Measurements from ENCODE around the gene RILPL2. TPM values are rescaled to one million over a fixed set of nuclear protein-coding genes. Genes with fewer than 3 reads are reported as not detected.
"Not testable (repeated sequence)": the region's sequence is repeated elsewhere in the genome, so short reads cannot be mapped to it uniquely, and the experiment has no call there.

Gene RILPL2
- total RNA-seq, 1 experiment from 2014 or later = 3.9 TPM

GRCh38 chr12:123404581-123404980 is 31.9 kb downstream of the RILPL2 start:
- DNase-seq (ENCODE audit: low spot score) = no peak

- no peak for DNase-seq (ENCODE audit: low spot score)
These were observed 34.5 kb downstream of the RILPL2 start for GRCh38 chr12:123401753-123402683.

- no peak for DNase-seq (ENCODE audit: low spot score)
These were observed 37.2 kb downstream of the RILPL2 start for GRCh38 chr12:123399255-123399617.

- DNase-seq (ENCODE audit: low spot score) = no peak
These were observed 37.8 kb downstream of the RILPL2 start for GRCh38 chr12:123398550-123399254.

GRCh38 chr12:123398177-123398549 is 38.3 kb downstream of the RILPL2 start:
- DNase-seq (ENCODE audit: low spot score) = no peak

GRCh38 chr12:123397400-123397799 is 39.1 kb downstream of the RILPL2 start:
- DNase-seq (ENCODE audit: low spot score) = no peak

GRCh38 chr12:123396954-123397353 is 39.5 kb downstream of the RILPL2 start:
- DNase-seq (ENCODE audit: low spot score) = no peak

- no peak for DNase-seq (ENCODE audit: low spot score)
These were observed 39.9 kb downstream of the RILPL2 start for GRCh38 chr12:123396543-123396942.

- no peak for DNase-seq (ENCODE audit: low spot score)
These were observed 41.2 kb downstream of the RILPL2 start for GRCh38 chr12:123395236-123395635.

GRCh38 chr12:123393747-123394146 is 42.7 kb downstream of the RILPL2 start:
- DNase-seq (ENCODE audit: low spot score) = no peak

GRCh38 chr12:123391546-123392343 is 44.7 kb downstream of the RILPL2 start:
- no peak for DNase-seq (ENCODE audit: low spot score)

GRCh38 chr12:123390498-123391426 is 45.7 kb downstream of the RILPL2 start:
- DNase-seq (ENCODE audit: low spot score) = no peak

GRCh38 chr12:123389560-123390351 is 46.7 kb downstream of the RILPL2 start:
- no peak for DNase-seq (ENCODE audit: low spot score)

GRCh38 chr12:123388951-123389559 is 47.4 kb downstream of the RILPL2 start:
- no peak for DNase-seq (ENCODE audit: low spot score)

GRCh38 chr12:123388177-123388950 is 48.1 kb downstream of the RILPL2 start:
- no peak for DNase-seq (ENCODE audit: low spot score)

GRCh38 chr12:123387508-123388176 is 48.8 kb downstream of the RILPL2 start:
- no peak for DNase-seq (ENCODE audit: low spot score)

GRCh38 chr12:123385536-123385935 is 50.9 kb downstream of the RILPL2 start:
- DNase-seq (ENCODE audit: low spot score) = not testable (repeated sequence)

- no peak for DNase-seq (ENCODE audit: low spot score)
These were observed 51.5 kb downstream of the RILPL2 start for GRCh38 chr12:123384994-123385376.
